ENCODE data around the gene ADAMTSL3. TPM values are rescaled to one million over a fixed set of nuclear protein-coding genes. Genes with fewer than 3 reads are reported as not detected.
A peak's percentile ranks its signal among the peaks of the same experiment; 100 is the strongest.

Gene ADAMTSL3
- total RNA-seq, 1 donor from 2014 or later: 0.64 TPM

GRCh38 chr15:83650831-83651230, 3.1 kb upstream of the ADAMTSL3 start:
- peaks cover 7% of the 10 kb centered on the region for H3K27me3 Mint-ChIP-seq (ENCODE audit: unreplicated experiment)
- no peaks in the 10 kb centered on the region for H3K36me3 Mint-ChIP-seq (ENCODE audit: low read depth, unreplicated experiment)
- no peak overlapping the region for H3K4me3 Mint-ChIP-seq (ENCODE audit: unreplicated experiment)
- no peaks in the 10 kb centered on the region for H3K9me3 Mint-ChIP-seq (ENCODE audit: unreplicated experiment)
- TF ChIP-seq CTCF (IDR thresholded peaks at IDR 0.05; ENCODE audit: unreplicated experiment): no peak
- DNase-seq (ENCODE audit: low spot score): no peak
- no peak overlapping the region for H3K27ac Mint-ChIP-seq (ENCODE audit: unreplicated experiment)
- peaks cover 9% of the 10 kb centered on the region for H3K4me1 Mint-ChIP-seq (ENCODE audit: unreplicated experiment)

- peaks cover 12% of the 10 kb centered on the region for H3K27me3 Mint-ChIP-seq (ENCODE audit: unreplicated experiment)
- H3K9me3 Mint-ChIP-seq (ENCODE audit: unreplicated experiment): no peaks in the 10 kb centered on the region
- no peaks in the 10 kb centered on the region for H3K36me3 Mint-ChIP-seq (ENCODE audit: low read depth, unreplicated experiment)
- no peak overlapping the region for H3K27ac Mint-ChIP-seq (ENCODE audit: unreplicated experiment)
- H3K4me3 Mint-ChIP-seq (ENCODE audit: unreplicated experiment): no peak overlapping the region
- TF ChIP-seq CTCF (IDR thresholded peaks at IDR 0.05; ENCODE audit: unreplicated experiment): no peak
- H3K4me1 Mint-ChIP-seq (ENCODE audit: unreplicated experiment): peaks cover 9% of the 10 kb centered on the region
- DNase-seq (ENCODE audit: low spot score): no peak
Observed at GRCh38 chr15:83651541-83651940, 2.4 kb upstream of the ADAMTSL3 start.

- Mint-ChIP-seq H3K9me3 (ENCODE audit: unreplicated experiment) (no peaks in the 10 kb centered on the region), H3K27me3 (ENCODE audit: unreplicated experiment) (peaks cover 12% of the 10 kb centered on the region), H3K4me1 (ENCODE audit: unreplicated experiment) (peaks cover 9% of the 10 kb centered on the region), H3K4me3 (ENCODE audit: unreplicated experiment) (no peak overlapping the region), H3K27ac (ENCODE audit: unreplicated experiment) (no peak overlapping the region), H3K36me3 (ENCODE audit: low read depth, unreplicated experiment) (no peaks in the 10 kb centered on the region)
- no peak for TF ChIP-seq CTCF (IDR thresholded peaks at IDR 0.05; ENCODE audit: unreplicated experiment)
- no peak for DNase-seq (ENCODE audit: low spot score)
Observed at GRCh38 chr15:83652626-83653204, 1.2 kb upstream of the ADAMTSL3 start.

- no peak overlapping the region for H3K4me3 Mint-ChIP-seq (ENCODE audit: unreplicated experiment)
- H3K27me3 Mint-ChIP-seq (ENCODE audit: unreplicated experiment): peaks cover 12% of the 10 kb centered on the region
- no peaks in the 10 kb centered on the region for H3K9me3 Mint-ChIP-seq (ENCODE audit: unreplicated experiment)
- DNase-seq (ENCODE audit: low spot score): no peak
- no peak for TF ChIP-seq CTCF (IDR thresholded peaks at IDR 0.05; ENCODE audit: unreplicated experiment)
- peaks cover 10% of the 10 kb centered on the region for H3K4me1 Mint-ChIP-seq (ENCODE audit: unreplicated experiment)
- no peak overlapping the region for H3K27ac Mint-ChIP-seq (ENCODE audit: unreplicated experiment)
- H3K36me3 Mint-ChIP-seq (ENCODE audit: low read depth, unreplicated experiment): no peaks in the 10 kb centered on the region
Observed at GRCh38 chr15:83653288-83653638, 660 bp upstream of the ADAMTSL3 start.

GRCh38 chr15:83654379-83655236, 685 bp downstream of the ADAMTSL3 start:
- peak; percentile 22 for DNase-seq (ENCODE audit: low spot score)
- Mint-ChIP-seq H3K4me3 (ENCODE audit: unreplicated experiment) (no peak overlapping the region), H3K27me3 (ENCODE audit: unreplicated experiment) (peaks cover 12% of the 10 kb centered on the region), H3K27ac (ENCODE audit: unreplicated experiment) (no peak overlapping the region), H3K9me3 (ENCODE audit: unreplicated experiment) (no peaks in the 10 kb centered on the region), H3K4me1 (ENCODE audit: unreplicated experiment) (peaks cover 16% of the 10 kb centered on the region), H3K36me3 (ENCODE audit: low read depth, unreplicated experiment) (no peaks in the 10 kb centered on the region)
- TF ChIP-seq CTCF (IDR thresholded peaks at IDR 0.05; ENCODE audit: unreplicated experiment): no peak
